ENCODE measurements around the gene PAX5.

The PAX5 gene

GRCh38 chr9:37025071-37025822, 8.8 kb downstream of the PAX5 start:
- DNase-seq (ENCODE audit: low read depth) = no peak

- DNase-seq (ENCODE audit: low read depth) = no peak
Measured at GRCh38 chr9:37017546-37017945, 16.5 kb downstream of the PAX5 start.

DNA sequence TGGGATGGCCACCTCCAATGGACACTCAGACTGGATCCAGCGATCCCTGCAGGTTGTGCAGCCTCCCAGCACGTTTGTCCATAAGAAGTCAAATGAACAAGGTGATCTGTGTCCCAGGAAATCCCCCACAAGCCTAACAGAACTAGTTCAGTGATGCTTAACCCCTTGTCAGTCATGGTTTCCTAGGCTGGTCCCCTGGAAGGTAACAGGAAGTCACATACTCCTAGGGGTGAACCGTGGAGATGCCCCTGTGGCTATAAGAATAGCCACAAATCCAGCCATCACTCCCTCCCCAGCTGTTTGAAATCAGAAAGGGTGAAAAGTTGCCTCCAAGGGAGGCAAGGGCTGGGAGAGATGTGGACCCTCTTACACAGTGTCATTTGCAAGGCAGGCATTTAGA, 22.5 kb downstream of the PAX5 start:
- no peak for DNase-seq (ENCODE audit: low read depth)

DNA sequence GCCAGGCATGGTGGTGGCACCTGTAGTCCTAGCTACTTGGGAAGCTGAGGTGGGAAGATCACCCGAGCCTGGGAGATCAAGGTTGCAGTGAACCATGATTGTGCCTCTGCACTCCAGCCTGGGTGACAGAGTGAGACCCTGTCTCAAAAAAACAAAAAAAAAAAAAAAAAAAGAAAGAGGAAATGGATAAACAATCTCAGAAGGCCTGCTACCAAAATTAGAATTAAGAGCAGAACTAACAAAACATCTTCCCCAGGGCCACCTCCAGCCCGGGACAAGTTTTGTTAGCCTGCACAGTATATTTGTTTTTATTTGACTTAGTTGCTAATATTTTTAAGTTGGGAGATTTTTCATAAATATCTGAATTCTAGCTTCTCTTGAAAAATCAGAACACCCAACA, 23.1 kb downstream of the PAX5 start:
- no peak for DNase-seq (ENCODE audit: low read depth)

DNA sequence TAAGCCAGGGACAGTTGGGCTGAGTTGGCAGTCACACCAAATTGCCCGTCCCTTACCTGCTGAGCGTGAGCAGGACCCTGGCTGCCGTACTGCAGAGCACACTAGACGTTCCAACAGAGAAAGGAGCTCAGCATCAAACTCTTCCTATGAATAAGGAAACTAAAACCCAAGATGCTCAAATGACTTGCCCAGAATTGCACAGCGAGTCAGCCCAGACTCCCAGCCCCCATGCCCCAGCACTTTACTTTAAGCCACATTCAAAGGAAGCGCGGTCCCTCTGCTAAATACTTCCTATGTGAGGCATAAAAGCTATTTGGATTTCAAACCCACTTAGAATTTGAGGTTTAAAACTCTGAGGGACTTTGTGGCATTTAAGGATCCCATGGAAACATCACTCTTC, 23.9 kb downstream of the PAX5 start:
- no peak for DNase-seq (ENCODE audit: low read depth)

DNA sequence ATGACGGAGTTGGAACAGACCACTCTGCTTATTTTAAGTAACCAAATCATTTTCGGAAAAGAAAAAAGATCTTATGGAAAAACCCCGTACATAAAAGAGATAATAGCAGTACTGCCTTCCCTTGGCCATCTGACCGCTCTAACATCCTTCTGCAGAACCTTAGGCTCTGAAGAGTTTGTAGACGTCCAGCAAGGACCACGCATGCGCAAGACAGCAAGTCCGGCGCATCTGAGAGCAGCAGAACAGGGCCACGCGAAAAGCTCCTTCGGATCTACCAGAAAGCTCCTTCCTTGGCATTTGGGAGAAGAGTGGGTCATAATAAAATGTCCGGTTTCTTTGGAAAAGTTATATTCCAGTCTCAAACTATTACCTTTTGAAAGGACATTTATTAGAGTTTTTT, 26.8 kb downstream of the PAX5 start:
- DNase-seq (ENCODE audit: low read depth) = no peak

DNA sequence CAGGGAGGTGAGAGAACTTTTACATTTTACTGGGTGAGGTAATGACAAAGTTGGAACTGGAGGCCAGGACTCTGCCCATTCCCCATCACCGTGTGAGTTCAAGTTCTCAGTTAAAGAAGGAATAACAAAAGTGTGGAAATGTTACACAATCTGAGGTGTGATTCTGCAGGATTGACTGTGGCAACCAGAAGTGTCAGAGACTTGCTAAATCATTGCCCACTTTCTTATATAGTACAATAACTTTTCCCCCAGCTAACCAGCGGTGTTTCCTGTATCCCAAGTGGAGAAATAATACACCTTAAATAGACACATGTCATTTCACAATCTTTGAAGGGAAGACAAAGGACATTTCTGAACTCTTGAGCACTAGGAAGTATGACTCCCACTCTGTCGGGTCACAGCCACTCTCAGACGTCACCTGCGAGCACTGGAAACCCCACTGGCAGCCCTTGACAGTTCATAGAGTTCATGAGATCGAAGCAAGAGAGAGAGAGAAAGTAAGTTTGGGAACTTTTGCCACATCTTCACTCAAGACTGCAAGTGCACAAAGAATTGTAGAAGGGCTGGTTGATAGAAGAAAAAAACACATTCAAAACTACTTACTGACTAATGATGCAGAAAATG, 28.4 kb downstream of the PAX5 start:
- no peak for DNase-seq (ENCODE audit: low read depth)

DNA sequence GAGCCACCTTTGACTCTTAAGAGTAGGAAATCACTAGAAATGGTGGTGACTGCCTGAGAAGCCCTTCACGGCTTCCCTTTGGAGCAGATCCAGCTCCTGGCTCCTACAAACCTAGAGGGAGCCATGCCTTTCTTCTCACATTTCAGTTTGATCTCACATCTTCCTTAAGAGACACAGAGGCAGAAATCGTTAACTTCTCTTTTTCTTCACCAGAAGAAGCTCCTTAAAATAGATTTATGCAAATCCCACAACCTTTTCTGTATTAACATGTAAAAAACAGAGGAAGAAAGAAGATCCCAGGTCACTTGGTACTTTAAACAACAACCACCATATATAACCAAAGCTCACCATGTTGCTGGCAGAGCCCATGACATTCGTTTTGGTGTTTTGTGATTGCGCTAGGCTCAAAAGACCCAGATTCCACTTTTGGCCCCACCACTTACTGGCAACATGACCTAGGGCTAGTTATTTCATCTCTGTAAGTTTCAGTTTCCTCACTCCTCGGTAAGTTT, 29.6 kb downstream of the PAX5 start:
- no peak for DNase-seq (ENCODE audit: low read depth)

GRCh38 chr9:37002413-37003217, 31.5 kb downstream of the PAX5 start:
- no peak for DNase-seq (ENCODE audit: low read depth)

- DNase-seq (ENCODE audit: low read depth) = no peak
Measured at GRCh38 chr9:37002036-37002412, 32.0 kb downstream of the PAX5 start.

- no peak for DNase-seq (ENCODE audit: low read depth)
Measured at GRCh38 chr9:37001459-37001858, 32.6 kb downstream of the PAX5 start.

DNA sequence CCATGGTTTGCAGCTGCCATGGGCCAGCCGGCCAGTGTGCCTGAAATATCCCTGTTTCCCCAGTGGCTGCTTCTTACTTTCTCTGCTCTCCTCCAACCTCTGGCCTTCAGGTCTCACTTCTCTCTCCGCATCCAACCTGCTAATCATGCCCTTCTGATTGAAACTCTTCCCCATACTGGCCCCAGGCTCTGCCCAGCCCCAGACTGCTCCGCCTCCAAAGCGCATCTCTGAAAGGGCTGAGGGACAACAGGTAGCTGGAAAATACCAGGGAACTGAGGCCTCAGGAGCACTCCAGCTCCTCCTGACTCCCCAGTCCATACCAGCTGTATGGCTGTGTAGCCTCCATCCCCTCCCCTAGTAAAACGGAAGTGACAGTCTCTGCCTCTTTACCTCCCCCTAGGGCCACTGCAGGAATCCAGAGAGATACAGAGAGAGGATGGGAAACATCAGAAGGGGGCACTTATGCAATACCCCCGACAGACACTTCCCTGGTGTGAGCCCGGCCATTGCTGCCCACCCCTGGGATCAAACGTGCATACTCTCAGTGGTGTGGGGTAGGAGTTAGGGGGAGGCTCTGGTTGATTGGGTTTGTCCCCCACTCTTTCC, 34.2 kb downstream of the PAX5 start:
- no peak for DNase-seq (ENCODE audit: low read depth)

GRCh38 chr9:36997414-36997813, 36.7 kb downstream of the PAX5 start:
- no peak for DNase-seq (ENCODE audit: low read depth)

DNA sequence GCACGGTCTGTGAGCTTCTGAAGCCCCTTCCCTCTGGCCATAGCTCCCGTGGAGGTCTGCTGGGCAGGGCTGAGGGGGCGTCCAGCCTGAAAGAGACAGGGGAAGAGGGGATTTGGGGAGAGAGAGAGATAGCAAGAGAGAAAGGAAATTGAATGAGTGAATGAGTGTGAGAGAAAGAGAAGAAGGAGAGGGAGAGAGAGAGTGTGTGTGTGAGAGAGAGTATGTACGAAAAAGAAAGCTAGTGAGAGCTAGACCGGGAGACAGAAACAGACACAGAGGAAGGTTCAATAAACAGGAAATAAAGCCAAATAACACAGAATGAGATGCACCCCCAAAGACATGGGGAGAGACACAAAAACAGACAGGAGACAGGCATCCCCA, 37.4 kb downstream of the PAX5 start:
- no peak for DNase-seq (ENCODE audit: low read depth)

DNA sequence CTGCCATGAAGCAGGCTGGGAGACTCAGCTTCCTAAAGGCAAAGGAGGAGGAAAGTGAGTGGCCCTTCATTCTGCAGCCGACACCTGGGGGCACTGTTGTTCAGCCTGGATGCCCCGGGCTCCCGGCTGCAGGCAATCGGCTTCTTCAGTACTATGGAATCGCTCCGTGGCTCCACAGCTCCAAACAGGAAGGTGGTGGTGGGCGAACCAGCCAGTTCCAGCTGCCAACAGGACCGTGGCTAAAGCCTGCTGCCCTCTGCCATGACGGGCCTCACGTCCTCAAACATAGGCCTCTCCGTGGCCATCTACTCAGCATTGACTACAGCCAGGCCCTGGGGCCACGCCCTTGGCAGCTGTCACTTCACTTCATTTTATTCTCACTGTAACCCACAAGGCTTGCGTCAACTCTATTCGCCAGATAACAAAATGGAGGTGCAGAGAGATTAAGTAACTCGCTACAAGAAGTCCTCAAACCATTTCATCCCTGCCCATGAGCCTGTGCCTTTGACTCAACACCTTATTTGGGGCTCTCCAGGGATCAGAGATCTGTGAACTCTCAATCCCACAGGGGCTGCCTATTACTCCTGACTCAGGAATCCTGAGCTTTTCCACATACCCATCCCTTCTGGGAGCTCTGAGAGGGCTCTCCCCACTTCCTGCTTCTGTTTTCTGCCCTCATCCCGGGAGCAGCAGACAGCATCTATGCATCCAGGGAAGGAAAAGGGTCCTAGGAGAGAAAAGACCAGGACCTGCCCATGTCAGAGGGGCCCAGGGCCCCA, 38.0 kb downstream of the PAX5 start:
- peak; percentile 16 for DNase-seq (ENCODE audit: low read depth)

DNA sequence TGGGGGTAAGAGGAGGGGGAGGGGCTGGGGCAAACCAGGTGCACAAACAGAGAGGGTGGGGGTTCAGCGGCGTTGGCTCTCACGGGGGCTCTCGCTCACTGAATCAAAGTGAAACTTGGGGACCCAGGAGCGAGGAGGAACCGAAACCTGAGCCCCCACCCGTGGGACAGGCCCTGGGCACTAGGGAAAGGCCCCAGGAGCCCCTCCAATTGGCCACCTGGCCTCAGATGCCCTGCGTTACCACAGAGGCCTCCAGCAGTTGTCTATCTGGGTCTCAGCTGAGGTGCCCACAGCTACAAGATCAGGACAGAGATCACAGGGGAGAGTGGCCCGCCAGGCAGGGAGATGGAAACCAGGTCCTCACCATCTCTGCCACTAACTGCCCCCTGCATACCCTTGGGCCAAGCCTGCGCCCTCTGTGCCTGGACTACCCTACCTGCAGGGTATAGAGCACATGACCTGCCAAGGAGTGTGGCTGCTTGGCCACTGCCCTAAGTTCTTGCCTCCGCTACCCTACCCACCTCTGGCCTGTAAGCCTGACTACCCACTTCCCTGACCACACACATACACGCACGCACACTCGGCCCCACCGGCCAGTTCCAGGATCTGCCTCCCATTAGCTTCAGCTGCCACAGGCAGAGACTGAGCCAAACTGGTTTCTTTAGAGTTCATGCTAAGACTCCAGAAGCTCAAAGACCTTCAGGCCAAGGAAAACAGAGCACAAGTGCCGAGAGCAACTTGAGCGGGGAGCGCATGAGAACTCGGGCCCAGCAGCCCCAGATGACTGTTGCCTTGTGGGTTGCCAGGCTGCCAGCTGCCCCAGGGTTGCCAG, 39.9 kb downstream of the PAX5 start:
- DNase-seq (ENCODE audit: low read depth) = no peak

- DNase-seq (ENCODE audit: low read depth) = no peak
Measured at GRCh38 chr9:36992501-36993316, 41.4 kb downstream of the PAX5 start.

DNA sequence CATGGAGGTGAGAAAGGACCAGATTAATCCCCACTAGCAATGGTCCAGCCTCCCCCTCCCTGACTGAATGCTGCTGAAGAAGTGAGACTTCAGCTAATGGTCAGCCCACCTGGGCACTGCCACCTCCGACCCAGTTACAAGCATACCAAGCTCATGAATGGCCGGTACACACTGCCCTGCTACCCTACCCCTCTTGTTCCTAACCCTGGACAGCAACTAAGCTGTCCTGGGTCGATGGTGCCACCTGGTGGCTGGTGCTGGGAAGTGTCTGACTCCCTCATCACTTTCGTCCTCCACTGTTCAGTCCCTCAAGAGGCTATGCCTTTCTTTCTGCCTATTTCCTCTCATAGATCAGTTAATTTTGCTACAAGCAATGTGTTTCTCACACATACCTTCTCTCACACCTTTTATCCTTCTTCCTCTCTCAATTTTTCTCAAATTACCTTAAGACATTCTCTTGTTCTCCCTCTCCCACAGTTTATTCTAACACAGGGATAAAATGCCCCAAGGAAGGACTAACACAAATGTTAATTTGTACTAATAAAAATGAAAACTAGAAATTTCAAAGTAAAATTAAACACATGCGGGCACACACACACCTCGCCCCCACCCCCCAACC, 42.4 kb downstream of the PAX5 start:
- DNase-seq (ENCODE audit: low read depth) = no peak

DNA sequence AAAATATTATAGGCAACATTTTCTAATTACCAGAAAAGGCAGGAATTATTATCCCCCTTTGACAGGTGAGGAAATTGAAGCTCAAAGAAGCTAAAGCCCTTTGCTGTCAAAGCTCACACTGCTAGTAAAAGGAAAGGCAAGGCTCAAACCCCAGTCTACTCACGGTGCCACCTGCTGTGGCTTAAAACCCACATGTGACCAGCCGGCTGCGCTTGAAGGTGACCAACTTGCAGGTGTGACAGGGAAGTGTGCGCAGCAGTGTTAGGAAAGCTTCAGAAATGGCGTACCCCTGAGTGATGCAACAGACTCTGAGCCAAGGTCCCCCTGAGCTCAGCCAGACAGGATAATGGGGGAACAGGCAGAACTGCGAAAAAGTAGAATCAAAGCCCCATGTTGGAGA, 45.2 kb downstream of the PAX5 start:
- no peak for DNase-seq (ENCODE audit: low read depth)

DNA sequence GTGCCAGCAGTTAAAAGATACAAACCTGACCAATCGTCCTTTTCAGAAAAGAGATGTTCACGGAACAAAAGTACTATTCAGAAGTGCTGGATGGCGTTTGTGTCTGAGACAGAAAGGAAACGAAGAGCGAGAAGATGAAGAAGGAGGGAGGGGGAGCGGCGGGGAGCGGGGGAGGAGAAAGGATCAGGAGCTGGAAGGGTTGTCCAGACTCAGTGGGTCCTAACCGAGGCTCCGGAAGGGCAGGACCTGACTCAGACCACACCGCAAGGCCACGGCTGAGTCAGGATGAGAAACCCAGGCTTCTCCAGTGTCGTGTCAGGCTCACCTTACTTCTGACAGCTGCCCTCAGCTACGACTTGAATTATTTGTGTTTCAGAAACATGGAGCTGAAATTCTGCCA, 46.2 kb downstream of the PAX5 start:
- no peak for DNase-seq (ENCODE audit: low read depth)
